HepG2 (cell line): ENCODE measurements around the gene NFILZ. TPM values are rescaled to one million over a fixed set of nuclear protein-coding genes. Genes with fewer than 3 reads are reported as not detected.
A peak's percentile ranks its signal among the peaks of the same experiment; 100 is the strongest.

Experiments
- ATAC-seq: fragments of 200-7000 bp; cut with Tn5 transposase; 3 replicates; pipeline ENCODE4 v1.9.1; 2020; ENCODE audit warnings: mild to moderate bottlenecking, moderate library complexity
- BruUV-seq: library from RNA; stranded (reverse); fragments of 400-500 nt; replicated peaks from 2 replicates; lab custom pipeline; 2021; lab: Mats Ljungman, UMichigan
- CTCF ChIA-PET: fragments of 300-600 bp; formaldehyde crosslinking; extraction: SDS; loops from one replicate; lab custom pipeline; 2021; ENCODE audit warnings: low total read pairs, inconsistent platforms, low intra/inter-chr PET ratio; lab: Yijun Ruan, JAX
- POLR2A ChIA-PET: fragments of 350-600 bp; sonication (Branson Sonifier 250); formaldehyde crosslinking; loops from one replicate; lab custom pipeline; 2020; ENCODE audit warnings: antibody characterized with exemption, inconsistent platforms; lab: Yijun Ruan, JAX
- DNase-seq: peaks from one replicate; pipeline ENCODE4 v3.0.0-alpha.2; 2015; ENCODE audit warnings: low spot score
- FAIRE-seq: peaks from 3 replicates; lab custom pipeline; 2011; peaks lifted over from hg19 to GRCh38; lab: Jason Lieb, UNC
- H2AFZ ChIP-seq: one replicate; pipeline ENCODE4 v1.6.1; 2011; ENCODE audit warnings: low read length, inconsistent platforms
- H3K27ac ChIP-seq: fragments of 300-600 bp; 3 replicates; pipeline ENCODE4 v1.8.0; 2011; ENCODE audit warnings: mixed run types, mild to moderate bottlenecking, mixed read lengths, low read length, inconsistent platforms; ENCODE audit not compliant: insufficient read depth; ENCODE audit errors: extremely low read length
- H3K27me3 ChIP-seq, 2 experiments: fragments of 200-600 bp in 1 of 2; 2 replicates in 1 of 2; 3 replicates in 1 of 2; pipeline versions ENCODE4 v1.6.0 to v1.8.0; 2011; ENCODE audit warnings: low read length in 2 of 2, mild to moderate bottlenecking in 2 of 2, moderate library complexity in 2 of 2, inconsistent platforms in 1 of 2; ENCODE audit not compliant: insufficient read depth in 2 of 2, control insufficient read depth in 1 of 2
- H3K36me3 ChIP-seq, 2 experiments: fragments of 200-600 bp in 1 of 2; replicated peaks in 1 of 2; 2 replicates in 1 of 2; 3 replicates in 1 of 2; pipeline versions ENCODE4 v1.5.1 to v1.8.0; 2011; ENCODE audit warnings: low read length in 2 of 2, inconsistent platforms in 1 of 2; ENCODE audit not compliant: insufficient read depth in 2 of 2, control insufficient read depth in 1 of 2
- H3K4me1 ChIP-seq: 2 replicates; pipeline ENCODE4 v1.5.1; 2012; ENCODE audit warnings: low read length, inconsistent platforms; ENCODE audit not compliant: insufficient read depth
- H3K4me2 ChIP-seq: 2 replicates; pipeline ENCODE4 v1.6.0; 2011; ENCODE audit warnings: low read depth, low read length, inconsistent platforms
- H3K4me3 ChIP-seq, 3 experiments: fragments of 200-600 bp in 1 of 3; sonication (generic), shearing (Covaris generic) in 1 of 3; replicated peaks in 1 of 3; 2 replicates each; pipeline ENCODE4 v1.5.1; 2011 to 2016; ENCODE audit warnings: low read length in 3 of 3, inconsistent platforms in 2 of 3, low read depth in 2 of 3, mild to moderate bottlenecking in 2 of 3, control low read depth in 1 of 3, mixed read lengths in 1 of 3; ENCODE audit not compliant: insufficient read depth in 1 of 3
- H3K79me2 ChIP-seq: one replicate; pipeline ENCODE4 v1.6.1; 2011; ENCODE audit warnings: low read length, inconsistent platforms; ENCODE audit not compliant: insufficient read depth
- H3K9ac ChIP-seq: 2 replicates; pipeline ENCODE4 v1.6.0; 2011; ENCODE audit warnings: mild to moderate bottlenecking, low read depth, low read length, inconsistent platforms; ENCODE audit not compliant: insufficient read depth
- H3K9me3 ChIP-seq: 2 replicates; pipeline ENCODE4 v1.5.1; 2012; ENCODE audit warnings: mild to moderate bottlenecking, low read length
- H4K20me1 ChIP-seq: 2 replicates; pipeline ENCODE4 v1.6.0; 2011; ENCODE audit warnings: inconsistent platforms, mild to moderate bottlenecking, low read length, moderate library complexity; ENCODE audit not compliant: insufficient read depth
- ADNP ChIP-seq: sonication (generic); formaldehyde crosslinking; IDR thresholded peaks from 2 replicates; pipeline ENCODE4 v1.4.0; 2020; ENCODE audit warnings: missing genetic modification reagents
- BRD4 ChIP-seq: sonication (generic); formaldehyde crosslinking; IDR thresholded peaks from 2 replicates; pipeline ENCODE4 v1.4.0; 2020; ENCODE audit warnings: missing genetic modification reagents
- ETS1 ChIP-seq: sonication (generic); formaldehyde crosslinking; IDR thresholded peaks from 2 replicates; pipeline ENCODE4 v1.4.0; 2020; ENCODE audit warnings: missing genetic modification reagents
- GLI4 ChIP-seq: sonication (generic); formaldehyde crosslinking; IDR thresholded peaks from 2 replicates; pipeline ENCODE4 v1.5.1; 2020; ENCODE audit warnings: missing genetic modification reagents, mild to moderate bottlenecking, moderate library complexity, borderline replicate concordance
- HDAC2 ChIP-seq: sonication (generic); formaldehyde crosslinking; IDR thresholded peaks from 2 replicates; pipeline ENCODE4 v1.4.0; 2020; ENCODE audit warnings: missing genetic modification reagents
- KLF12 ChIP-seq: sonication (generic); formaldehyde crosslinking; IDR thresholded peaks from 2 replicates; pipeline ENCODE4 v1.4.0; 2020; ENCODE audit warnings: missing genetic modification reagents, borderline replicate concordance
- PATZ1 ChIP-seq: sonication (generic); formaldehyde crosslinking; IDR thresholded peaks from 2 replicates; pipeline ENCODE4 v1.4.0; 2020; ENCODE audit warnings: missing genetic modification reagents
- PHF5A ChIP-seq: IDR thresholded peaks from one replicate; pipeline ENCODE4 v1.6.1; 2018; ENCODE audit warnings: low read depth, missing genetic modification reagents; ENCODE audit not compliant: unreplicated experiment
- POGZ ChIP-seq: sonication (generic); formaldehyde crosslinking; IDR thresholded peaks from 2 replicates; pipeline ENCODE4 v1.4.0; 2020; ENCODE audit warnings: mild to moderate bottlenecking, missing genetic modification reagents
- POLR2AphosphoS5 ChIP-seq: IDR thresholded peaks from 2 replicates; pipeline ENCODE4 v1.6.1; 2012; ENCODE audit warnings: low read depth, low read length
- SNAPC2 ChIP-seq: sonication (generic); formaldehyde crosslinking; IDR thresholded peaks from 2 replicates; pipeline ENCODE4 v1.8.1; 2022; ENCODE audit warnings: mild to moderate bottlenecking, missing genetic modification reagents
- ZMAT3 ChIP-seq: sonication (generic); formaldehyde crosslinking; conservative IDR thresholded peaks from 2 replicates; pipeline ENCODE4 v1.7.0; 2021; ENCODE audit warnings: missing genetic modification reagents
- ZMYM3 ChIP-seq: sonication (generic); formaldehyde crosslinking; IDR thresholded peaks from 2 replicates; pipeline ENCODE4 v1.5.1; 2020; ENCODE audit warnings: mild to moderate bottlenecking, missing genetic modification reagents
- ZNF264 ChIP-seq: sonication (generic); formaldehyde crosslinking; IDR thresholded peaks from 2 replicates; pipeline ENCODE4 v1.4.0; 2020; ENCODE audit warnings: missing genetic modification reagents
- ZNF484 ChIP-seq: sonication (generic); formaldehyde crosslinking; IDR thresholded peaks from 2 replicates; pipeline ENCODE4 v1.5.1; 2020; ENCODE audit warnings: mild to moderate bottlenecking, low read depth, missing genetic modification reagents, borderline replicate concordance
- ZNF614 ChIP-seq: IDR thresholded peaks from 2 replicates; pipeline ENCODE4 v1.6.1; 2018; ENCODE audit warnings: missing biosample characterization, missing genetic modification reagents, inconsistent platforms, borderline replicate concordance
- ZNF629 ChIP-seq: sonication (generic); formaldehyde crosslinking; conservative IDR thresholded peaks from 2 replicates; pipeline ENCODE4 v1.5.0; 2020; ENCODE audit warnings: missing genetic modification reagents
- WGBS: methylation state at CpG from one replicate; pipeline ENCODE4 v1.1.6; 2017; ENCODE audit warnings: low lambda C conversion rate; 5-methylcytosine and 5-hydroxymethylcytosine counted together
- in situ Hi-C: cut with HindIII; loops from 2 replicates; pipeline ENCODE4 v1.10.0; 2017; ENCODE audit warnings: low pct_unique_long_range_greater_than_20kb; ENCODE audit not compliant: extremely low pct_ligation_motif_present
- intact Hi-C: fragments of 100-400 bp; cut with micrococcal nuclease; formaldehyde crosslinking; loops from one replicate; pipeline ENCODE4 v1.10.0; 2022; ENCODE audit not compliant: unreplicated experiment
- polyA plus RNA-seq, 8 experiments: library from polyadenylated mRNA; depleted of rRNA in 3 of 8; stranded (reverse) in 7 of 8; unstranded in 1 of 8; fragments of >200 nt; fragmentation: Illumina TruSeq in 4 of 8; extraction: Trizol in 4 of 8; gene quantifications; 2 replicates each; pipeline versions ENCODE4 v1.2.1 to v1.2.3, GENCODE V29; 2011 to 2016; ENCODE audit warnings: low read depth in 4 of 8, missing spikeins in 1 of 8, mixed read lengths in 1 of 8; ENCODE audit not compliant: insufficient read depth in 1 of 8
- total RNA-seq, 5 experiments: library from RNA; depleted of rRNA; stranded (reverse); fragments of >200 nt; fragmentation: Illumina TruSeq; extraction: Trizol; gene quantifications; 2 replicates each; pipeline ENCODE4 v1.2.3, GENCODE V29; 2016; ENCODE audit warnings: low read depth in 1 of 5

NFILZ gene
- total and polyA plus RNA-seq, 2 of the 13 experiments (the other 11 are each of a cell fraction or from before 2014, with no cell fraction given): not detected

GRCh38 chr19:8610936-8611300, 19.5 kb upstream of the NFILZ start:
- no TSS peak for BruUV-seq
- no peak for ATAC-seq
- H3K27me3 ChIP-seq: peaks cover 0 to 7% of the 10 kb centered on the region in 2 experiments; a peak in 2 of 5 replicates
- H3K9ac ChIP-seq: no peak overlapping the region
- H3K27ac ChIP-seq: no peak overlapping the region
- no peak overlapping the region for H2AFZ ChIP-seq
- WGBS: 10% methylated on average over 9 of the region's 9 CpGs
- in situ Hi-C loops: no loop called here
- H4K20me1 ChIP-seq: no peaks in the 10 kb centered on the region
- POLR2A ChIA-PET: no interaction called here
- H3K79me2 ChIP-seq: no peaks in the 10 kb centered on the region
- FAIRE-seq: no peak
- no peak for DNase-seq
- TF ChIP-seq ZNF614 (CRISPR knock-in tag) (no peak), SNAPC2 (CRISPR knock-in tag) (no peak), KLF12 (CRISPR knock-in tag) (no peak)
- no peaks in the 10 kb centered on the region for H3K36me3 ChIP-seq
- intact Hi-C loops: no loop called here
- H3K4me2 ChIP-seq: peak overlapping the region; percentile 92; the same call in 1 of the 2 replicates
- peak overlapping the region; percentile 55 to 75 (median 72); a peak in 4 of 6 replicates for H3K4me3 ChIP-seq
- CTCF ChIA-PET: no interaction called here
- H3K9me3 ChIP-seq: no peaks in the 10 kb centered on the region
- H3K4me1 ChIP-seq: peaks cover 18% of the 10 kb centered on the region

GRCh38 chr19:8611391-8611876, 19.0 kb upstream of the NFILZ start:
- DNase-seq (no peak), ATAC-seq (no peak), FAIRE-seq (no peak)
- ChIA-PET CTCF (no interaction called here), POLR2A (interaction anchor here (0.7 kb wide), 1 partner anchor 31 kb away, joined by 3 read pairs; no protein-coding TSS in a partner anchor)
- Histone ChIP-seq H3K4me2 (no peak overlapping the region), H4K20me1 (no peaks in the 10 kb centered on the region), H3K4me3 (no peak overlapping the region), H3K36me3 (no peaks in the 10 kb centered on the region), H3K4me1 (peaks cover 23% of the 10 kb centered on the region), H3K9me3 (no peaks in the 10 kb centered on the region), H2AFZ (no peak overlapping the region), H3K9ac (no peak overlapping the region), H3K27me3 (peaks cover 0 to 7% of the 10 kb centered on the region in 2 experiments; a peak in 2 of 5 replicates), H3K79me2 (no peaks in the 10 kb centered on the region), H3K27ac (no peak overlapping the region)
- in situ Hi-C loops: no loop called here
- intact Hi-C loops: no loop called here
- 68% methylated on average over 14 of the region's 18 CpGs for WGBS
- BruUV-seq: no TSS peak
- TF ChIP-seq ADNP (peak; percentile 28; the same call in 1 of the 2 replicates), GLI4 (CRISPR knock-in tag) (no peak), ZNF484 (CRISPR knock-in tag) (no peak), POGZ (CRISPR knock-in tag) (no peak), PATZ1 (CRISPR knock-in tag) (no peak), PHF5A (CRISPR knock-in tag) (no peak), ZNF264 (CRISPR knock-in tag) (no peak), BRD4 (CRISPR knock-in tag) (no peak), POLR2AphosphoS5 (no peak), ZNF629 (peak; percentile 92), ZMAT3 (CRISPR knock-in tag) (no peak), HDAC2 (CRISPR knock-in tag) (no peak), ETS1 (CRISPR knock-in tag) (no peak), ZMYM3 (CRISPR knock-in tag) (peak; percentile 75)
